GM12865 (cell line): ENCODE measurements around the gene CYP26B1.

ENCODE experiments used
- DNase-seq: peaks from one replicate; pipeline ENCODE4 v3.0.0; 2010; ENCODE audit warnings: low read depth
- H3K4me3 ChIP-seq: 2 replicates; pipeline ENCODE4 v1.5.1; 2011; ENCODE audit warnings: mild to moderate bottlenecking, low read depth, low read length, control low read depth
- TF ChIP-seq, protein P1 (sequence below): IDR thresholded peaks from 2 replicates; pipeline ENCODE4 v1.5.1; 2011; ENCODE audit warnings: low read length, control low read depth, low read depth, inconsistent platforms; ENCODE audit not compliant: insufficient read depth; ENCODE audit errors: missing control alignments

The CYP26B1 gene

DNA sequence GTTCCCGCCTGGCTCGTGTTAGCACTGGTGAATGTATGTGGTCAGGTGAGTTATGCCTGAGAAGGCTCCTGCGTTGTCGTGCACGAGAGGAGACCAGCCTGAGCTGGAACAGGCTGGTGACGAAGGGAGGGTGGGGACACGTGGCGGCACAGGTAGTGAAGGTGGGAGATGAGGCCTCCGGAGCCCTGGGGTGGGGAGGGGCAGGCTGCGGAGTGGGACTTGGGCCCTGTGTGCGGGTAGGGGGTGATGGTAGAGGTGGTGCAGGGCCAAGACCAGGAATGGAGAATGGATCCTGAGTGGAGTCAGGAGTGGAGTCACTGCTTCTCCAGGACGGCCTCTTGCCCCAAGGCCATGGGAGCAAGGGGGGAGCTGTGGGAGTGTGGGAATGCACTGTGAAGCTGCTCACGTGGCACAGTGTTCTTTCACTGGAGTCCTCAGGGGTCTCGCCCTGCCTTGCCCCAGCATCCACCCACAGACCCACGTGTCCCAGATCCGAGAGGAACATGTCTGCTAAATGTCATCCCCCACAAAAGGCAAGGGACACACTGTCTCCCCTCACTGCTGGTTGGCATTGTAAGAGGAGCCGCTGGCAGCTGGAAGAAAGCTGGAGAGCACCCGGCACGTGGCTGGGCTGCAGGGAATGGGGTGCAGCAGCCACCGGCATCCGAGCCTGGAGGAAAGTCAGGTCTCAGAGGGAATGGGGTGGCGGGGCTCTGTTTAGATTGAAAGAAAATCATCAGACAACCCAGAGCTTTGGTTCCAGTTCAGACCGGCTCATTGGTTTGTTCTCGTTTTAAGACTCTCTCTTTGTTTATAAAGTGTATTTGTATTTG, 63.7 kb downstream of the CYP26B1 start:
- DNase-seq = no peak
- H3K4me3 ChIP-seq = no peak overlapping the region
- TF ChIP-seq, protein P1, sequence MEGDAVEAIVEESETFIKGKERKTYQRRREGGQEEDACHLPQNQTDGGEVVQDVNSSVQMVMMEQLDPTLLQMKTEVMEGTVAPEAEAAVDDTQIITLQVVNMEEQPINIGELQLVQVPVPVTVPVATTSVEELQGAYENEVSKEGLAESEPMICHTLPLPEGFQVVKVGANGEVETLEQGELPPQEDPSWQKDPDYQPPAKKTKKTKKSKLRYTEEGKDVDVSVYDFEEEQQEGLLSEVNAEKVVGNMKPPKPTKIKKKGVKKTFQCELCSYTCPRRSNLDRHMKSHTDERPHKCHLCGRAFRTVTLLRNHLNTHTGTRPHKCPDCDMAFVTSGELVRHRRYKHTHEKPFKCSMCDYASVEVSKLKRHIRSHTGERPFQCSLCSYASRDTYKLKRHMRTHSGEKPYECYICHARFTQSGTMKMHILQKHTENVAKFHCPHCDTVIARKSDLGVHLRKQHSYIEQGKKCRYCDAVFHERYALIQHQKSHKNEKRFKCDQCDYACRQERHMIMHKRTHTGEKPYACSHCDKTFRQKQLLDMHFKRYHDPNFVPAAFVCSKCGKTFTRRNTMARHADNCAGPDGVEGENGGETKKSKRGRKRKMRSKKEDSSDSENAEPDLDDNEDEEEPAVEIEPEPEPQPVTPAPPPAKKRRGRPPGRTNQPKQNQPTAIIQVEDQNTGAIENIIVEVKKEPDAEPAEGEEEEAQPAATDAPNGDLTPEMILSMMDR = no peak

DNA sequence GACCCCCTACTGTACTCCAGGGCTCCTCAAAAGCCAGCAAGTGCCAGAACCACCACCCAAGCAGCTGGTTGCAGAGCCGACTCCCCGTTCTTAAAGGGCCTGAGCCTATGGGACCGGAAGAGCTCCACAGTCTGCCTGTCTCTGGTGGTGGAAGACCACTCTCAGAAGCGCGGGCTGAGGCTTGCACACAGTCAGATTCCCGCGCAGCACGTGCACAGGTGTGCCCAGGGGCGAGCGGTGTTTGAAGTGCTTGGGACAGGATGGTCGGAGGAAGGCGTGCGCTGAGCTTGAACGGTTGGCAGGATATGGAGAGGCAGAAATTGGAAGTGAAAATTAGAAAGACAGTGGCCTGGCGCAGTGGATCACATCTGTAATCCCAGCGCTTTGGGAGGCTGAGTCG, 64.8 kb downstream of the CYP26B1 start:
- TF ChIP-seq, protein P1 = no peak
- no peak for DNase-seq
- H3K4me3 ChIP-seq = no peak overlapping the region

DNA sequence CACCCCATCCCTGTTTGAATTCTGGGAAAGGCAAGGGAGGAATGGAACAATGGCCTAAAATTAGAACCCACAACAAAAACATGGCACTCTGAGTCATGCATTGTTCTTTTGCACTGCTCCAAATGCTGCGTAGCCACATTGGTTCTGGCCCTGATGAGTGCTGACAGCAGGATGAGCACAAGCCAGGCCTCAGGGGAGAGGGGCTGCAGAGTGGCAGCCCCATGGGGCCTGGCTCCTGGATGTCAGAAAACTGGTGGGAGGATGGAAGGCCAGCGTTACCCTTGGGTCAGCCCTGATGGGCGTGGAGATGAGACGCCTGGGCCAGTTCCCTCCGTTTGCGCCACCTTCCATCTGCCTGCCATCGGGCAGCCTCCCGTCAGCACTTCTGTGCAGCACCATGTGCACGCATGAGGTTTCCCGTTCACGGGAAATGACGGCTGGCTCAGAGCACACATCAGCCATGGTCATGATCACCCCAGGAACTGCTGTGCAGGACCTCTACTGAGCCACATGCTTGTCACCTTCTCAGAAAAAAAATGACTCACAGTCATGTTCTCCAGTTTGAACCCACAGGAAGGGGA, 65.6 kb downstream of the CYP26B1 start:
- no peak for DNase-seq
- H3K4me3 ChIP-seq = no peak overlapping the region

DNA sequence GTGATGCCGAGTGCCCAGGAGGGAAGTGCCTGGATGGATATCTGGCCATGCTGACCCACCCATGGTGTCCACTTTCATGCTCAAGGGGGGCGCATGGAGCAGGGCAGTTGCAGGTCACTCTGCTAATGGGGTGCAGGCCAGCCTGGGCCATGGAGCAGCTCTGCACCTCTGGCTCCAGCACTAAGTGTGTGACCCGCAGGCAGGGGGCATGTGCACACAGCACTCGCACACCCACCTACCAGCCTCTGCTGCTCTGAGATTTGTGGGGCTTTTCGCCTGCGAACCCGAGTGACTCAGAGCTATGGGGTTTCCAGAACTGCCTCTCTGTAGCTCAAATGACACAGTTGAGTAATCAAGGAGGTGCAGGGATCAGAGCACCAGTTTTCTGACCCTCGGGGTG, 66.2 kb downstream of the CYP26B1 start:
- TF ChIP-seq, protein P1 = no peak
- no peak overlapping the region for H3K4me3 ChIP-seq
- no peak for DNase-seq

More for the DNA sequence above, 65.6 kb downstream of the CYP26B1 start:
- TF ChIP-seq, protein P1 = no peak

DNA sequence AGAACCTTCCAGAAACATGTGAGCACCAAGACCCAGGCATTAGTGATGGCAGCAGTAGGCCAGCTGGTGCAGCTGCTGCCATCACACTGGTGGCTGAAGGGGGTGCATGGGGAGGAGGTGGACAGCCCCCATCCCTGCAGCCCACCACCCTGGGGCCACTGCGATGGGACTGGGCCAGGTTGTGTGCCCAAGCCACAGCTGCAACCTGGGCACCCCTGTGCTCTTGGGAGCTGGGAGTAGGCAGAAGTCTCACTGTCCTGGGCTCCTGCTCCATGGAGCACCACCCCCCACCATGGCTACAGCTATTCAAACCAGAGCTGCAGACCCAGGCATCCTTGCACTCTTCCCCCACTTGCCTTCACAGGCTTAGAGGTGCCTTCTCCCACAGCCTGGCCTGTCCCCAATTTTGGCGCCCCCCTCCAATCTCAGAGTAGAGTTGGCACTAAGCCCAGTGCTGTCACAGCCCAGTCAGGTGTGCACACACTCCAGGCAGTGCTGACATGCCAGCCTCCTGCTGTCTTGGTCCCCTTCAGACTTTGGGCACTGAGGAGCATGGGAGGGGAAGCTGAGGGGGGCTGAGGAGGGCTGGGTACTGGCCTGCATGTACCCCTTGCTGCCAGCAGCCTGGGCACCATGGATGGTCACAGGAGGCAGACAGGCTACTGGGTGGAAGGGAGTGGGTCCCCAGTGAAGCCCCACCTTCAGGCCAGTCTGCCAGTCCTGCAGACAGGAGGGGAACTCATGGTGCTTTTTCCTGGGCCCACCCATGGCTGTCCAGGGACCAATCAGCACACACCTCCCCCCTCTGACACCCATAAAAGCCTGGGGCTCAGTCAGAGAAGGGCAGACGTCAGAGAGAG, 67.1 kb downstream of the CYP26B1 start:
- TF ChIP-seq, protein P1 = no peak
- H3K4me3 ChIP-seq = no peak overlapping the region
- no peak for DNase-seq
